Left ventricle myocardium inferior (tissue), 1 donor: ENCODE measurements around the gene AFAP1. TPM values are rescaled to one million over a fixed set of nuclear protein-coding genes. Genes with fewer than 3 reads are reported as not detected.
A peak's percentile ranks its signal among the peaks of the same experiment; 100 is the strongest.

Source experiments
- DNase-seq: peaks from one replicate; pipeline ENCODE4 v3.0.0-alpha.2; 2020
- H3K27ac ChIP-seq: fragments of 200-600 bp; replicated peaks from 2 replicates; pipeline ENCODE4 v1.8.0; 2021
- H3K27me3 ChIP-seq: fragments of 200-600 bp; 2 replicates; pipeline ENCODE4 v1.8.0; 2021; ENCODE audit warnings: low read depth
- H3K36me3 ChIP-seq: fragments of 200-600 bp; 2 replicates; pipeline ENCODE4 v1.8.0; 2021
- H3K4me1 ChIP-seq: fragments of 200-600 bp; 2 replicates; pipeline ENCODE4 v1.8.0; 2021
- H3K4me3 ChIP-seq: fragments of 200-600 bp; 2 replicates; pipeline ENCODE4 v1.8.0; 2021; ENCODE audit warnings: mild to moderate bottlenecking, moderate library complexity
- H3K9me3 ChIP-seq: fragments of 200-600 bp; replicated peaks from 2 replicates; pipeline ENCODE4 v1.8.0; 2021
- CTCF ChIP-seq: fragments of 200-600 bp; IDR thresholded peaks from 2 replicates; pipeline ENCODE4 v1.8.0; 2021; ENCODE audit warnings: antibody characterized with exemption, mild to moderate bottlenecking, borderline replicate concordance
- intact Hi-C: fragments of 100-400 bp; cut with micrococcal nuclease; formaldehyde crosslinking; loops from one replicate; pipeline ENCODE4 v1.11.0; 2022
- total RNA-seq: library from RNA; stranded (reverse); fragmentation: NEBNext Ultra II Directional; extraction: Animal tissue kit (Norgen Biotek cat#: 25700); gene quantifications from one replicate; pipeline ENCODE4 v1.2.1, GENCODE V29; 2021
- donor health status: DM: no; HTN: yes; CAD: no; lungs with severe emphysema.

The AFAP1 gene
- total RNA-seq, 1 donor from 2014 or later = 6.8 TPM

- intact Hi-C loops = no loop called here
- peak overlapping the region; percentile 58 for H3K27ac ChIP-seq
- H3K4me3 ChIP-seq = no peak overlapping the region
- no peaks in the 10 kb centered on the region for H3K36me3 ChIP-seq
- DNase-seq = no peak
- no peak for TF ChIP-seq CTCF
- peaks cover 37% of the 10 kb centered on the region for H3K4me1 ChIP-seq
- no peaks in the 10 kb centered on the region for H3K27me3 ChIP-seq
- no peaks in the 10 kb centered on the region for H3K9me3 ChIP-seq
These were observed 181.2 kb downstream of the AFAP1 start for GRCh38 chr4:7758476-7758875.

DNA sequence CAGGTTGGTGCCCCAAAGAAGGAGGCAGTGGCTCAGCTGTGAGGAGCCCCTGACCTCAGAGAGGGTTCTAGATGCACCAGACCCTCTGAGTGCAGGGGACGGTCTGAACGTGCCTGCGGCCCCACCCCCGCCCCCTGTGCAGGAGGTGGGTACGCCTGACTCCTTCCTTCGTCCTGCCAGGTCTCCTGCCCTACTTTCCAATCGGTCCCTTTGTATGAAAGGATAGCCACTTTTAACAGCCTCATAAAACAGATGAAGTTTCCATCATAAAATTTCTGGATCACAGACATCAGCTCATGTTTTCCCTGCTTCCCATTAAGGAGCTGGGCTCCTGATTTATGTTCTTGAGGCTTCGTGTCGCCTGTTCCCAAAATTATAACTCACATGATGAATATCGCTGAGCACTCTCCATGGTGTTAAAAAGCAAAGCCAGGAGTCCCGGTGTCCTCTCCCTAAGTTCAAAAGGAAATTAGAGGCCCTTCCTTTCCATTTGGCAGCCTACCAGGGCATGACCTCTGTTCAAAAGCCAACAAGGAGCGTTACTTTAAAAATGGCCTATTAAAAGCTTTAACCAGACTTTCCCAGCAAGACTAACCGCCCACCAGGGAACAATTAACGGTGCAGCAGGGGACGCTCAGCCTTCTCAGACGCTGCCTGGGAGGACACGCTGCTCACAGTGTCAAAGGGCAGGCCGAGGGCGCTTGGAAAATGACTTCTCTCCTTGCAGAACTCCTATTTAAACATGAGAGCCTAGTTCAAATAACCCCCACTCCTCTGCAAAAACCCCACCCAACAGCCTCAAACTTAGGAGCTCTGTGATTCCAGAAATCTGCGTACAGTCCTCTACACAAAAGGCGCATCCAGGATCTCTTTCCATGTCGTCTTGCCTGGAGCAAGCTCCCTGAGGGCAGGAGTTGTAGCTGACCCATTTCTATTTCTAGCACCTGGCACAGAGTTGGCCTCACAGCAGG is 181.9 kb downstream of the AFAP1 start:
- no peaks in the 10 kb centered on the region for H3K36me3 ChIP-seq
- no peak for TF ChIP-seq CTCF
- peaks cover 37% of the 10 kb centered on the region for H3K4me1 ChIP-seq
- intact Hi-C loops = no loop called here
- no peaks in the 10 kb centered on the region for H3K9me3 ChIP-seq
- H3K4me3 ChIP-seq = no peak overlapping the region
- H3K27me3 ChIP-seq = no peaks in the 10 kb centered on the region
- H3K27ac ChIP-seq = peak overlapping the region; percentile 58
- no peak for DNase-seq

DNA sequence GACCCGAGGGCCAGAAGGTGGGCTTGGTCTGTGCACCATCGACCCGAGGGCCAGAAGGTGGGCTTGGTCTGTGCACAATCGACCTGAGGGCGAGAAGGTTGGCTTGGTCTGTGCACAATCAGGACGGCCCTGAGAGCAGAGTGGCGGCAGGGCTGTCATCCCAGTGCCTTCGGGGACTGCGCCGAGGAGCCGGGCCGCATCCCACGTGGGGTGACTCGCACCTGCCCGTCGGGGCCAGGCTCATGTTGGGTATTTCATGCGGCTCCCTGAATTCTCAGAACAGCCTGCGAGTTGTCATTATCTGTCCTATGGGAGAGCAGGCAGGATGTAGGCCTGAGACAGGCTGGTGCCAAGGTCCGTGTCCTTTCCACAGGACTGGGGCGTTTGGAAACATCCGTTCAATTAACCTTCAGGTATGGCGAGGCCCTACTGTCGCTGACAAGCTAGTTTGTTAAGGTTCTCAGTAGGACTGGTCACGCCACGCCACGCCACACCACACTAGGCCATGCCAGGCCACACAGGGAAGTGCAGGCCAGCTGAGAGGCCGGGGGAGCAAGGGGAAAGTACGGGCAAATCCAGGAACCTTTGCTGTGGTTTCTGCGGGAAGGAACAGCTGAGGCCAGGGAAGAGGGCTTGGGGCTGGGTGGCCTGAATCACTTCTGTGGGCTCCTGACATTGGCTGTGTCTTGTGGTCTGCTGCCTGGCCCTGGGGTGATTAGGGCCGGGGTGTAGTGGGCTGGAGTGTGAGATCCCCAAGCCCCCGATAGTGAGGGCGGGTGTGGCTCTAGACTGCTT is 182.9 kb downstream of the AFAP1 start:
- Histone ChIP-seq H3K9me3 (no peaks in the 10 kb centered on the region), H3K36me3 (no peaks in the 10 kb centered on the region), H3K27me3 (no peaks in the 10 kb centered on the region), H3K4me3 (no peak overlapping the region), H3K27ac (no peak overlapping the region), H3K4me1 (peaks cover 33% of the 10 kb centered on the region)
- TF ChIP-seq CTCF = no peak
- DNase-seq = no peak
- intact Hi-C loops = no loop called here

GRCh38 chr4:7756071-7756470 is 183.6 kb downstream of the AFAP1 start:
- H3K4me3 ChIP-seq = no peak overlapping the region
- no peaks in the 10 kb centered on the region for H3K36me3 ChIP-seq
- no peak for TF ChIP-seq CTCF
- no peak for DNase-seq
- H3K9me3 ChIP-seq = no peaks in the 10 kb centered on the region
- H3K27me3 ChIP-seq = no peaks in the 10 kb centered on the region
- intact Hi-C loops = no loop called here
- no peak overlapping the region for H3K27ac ChIP-seq
- peaks cover 33% of the 10 kb centered on the region for H3K4me1 ChIP-seq

DNA sequence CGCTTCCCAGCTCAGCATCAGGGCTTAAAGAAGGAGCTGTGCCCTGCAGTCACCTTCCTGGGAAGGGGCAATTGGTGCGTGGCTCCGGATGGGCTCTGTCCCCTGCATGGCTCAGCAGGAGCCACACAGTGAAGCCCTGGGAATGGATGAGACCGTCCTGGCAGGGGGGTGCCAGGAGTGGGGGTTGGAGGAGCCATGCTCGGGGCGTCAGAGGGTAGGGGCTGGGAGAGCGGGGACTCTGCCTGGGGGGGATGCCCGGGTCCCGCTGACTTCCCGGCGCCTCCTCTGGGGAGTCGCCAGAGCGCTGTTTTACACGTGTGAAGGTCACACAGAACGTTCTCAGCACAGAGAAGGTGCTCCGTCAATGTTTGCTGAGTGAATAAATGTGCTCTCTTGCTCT is 184.1 kb downstream of the AFAP1 start:
- TF ChIP-seq CTCF = no peak
- H3K27ac ChIP-seq = no peak overlapping the region
- no peak for DNase-seq

More for the DNA sequence above, 184.1 kb downstream of the AFAP1 start:
- peaks cover 36% of the 10 kb centered on the region for H3K4me1 ChIP-seq
- H3K9me3 ChIP-seq = no peaks in the 10 kb centered on the region
- no peaks in the 10 kb centered on the region for H3K36me3 ChIP-seq
- intact Hi-C loops = no loop called here
- no peaks in the 10 kb centered on the region for H3K27me3 ChIP-seq
- no peak overlapping the region for H3K4me3 ChIP-seq
